DND-41 (cell line): ENCODE data around the gene PYGB.

Experiments
- EZH2 ChIP-seq: IDR thresholded peaks from 3 replicates; pipeline ENCODE4 v1.6.1; 2012; ENCODE audit warnings: borderline replicate concordance, low read depth, mild to moderate bottlenecking, moderate library complexity, low read length, inconsistent platforms; ENCODE audit not compliant: severe bottlenecking
- TF ChIP-seq, protein P1 (sequence below): IDR thresholded peaks from 2 replicates; pipeline ENCODE4 v1.5.1; 2012; ENCODE audit warnings: borderline replicate concordance, low read length, moderate library complexity, mild to moderate bottlenecking; ENCODE audit not compliant: poor library complexity, severe bottlenecking; ENCODE audit errors: extremely low read depth

DNA sequence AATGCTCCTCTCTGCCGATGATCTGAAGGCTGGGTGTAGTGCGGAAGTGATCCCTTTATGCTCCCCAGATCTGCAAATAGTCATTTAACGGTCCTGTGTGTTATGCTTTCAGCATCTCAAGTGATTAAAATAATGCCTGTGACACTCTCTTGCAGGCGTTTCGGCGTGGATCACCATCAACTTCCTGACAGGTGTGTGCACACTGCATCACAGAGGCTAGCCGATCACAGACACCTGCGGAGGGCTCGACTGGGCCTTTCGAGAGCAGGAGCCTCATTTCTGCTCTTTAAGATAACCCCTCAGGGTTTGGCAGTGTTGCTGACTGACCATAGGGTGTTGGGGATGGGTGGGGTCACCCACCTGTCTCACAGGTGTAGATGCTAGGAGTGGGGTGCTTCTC is 32.4 kb upstream of the PYGB start:
- TF ChIP-seq, protein P1, sequence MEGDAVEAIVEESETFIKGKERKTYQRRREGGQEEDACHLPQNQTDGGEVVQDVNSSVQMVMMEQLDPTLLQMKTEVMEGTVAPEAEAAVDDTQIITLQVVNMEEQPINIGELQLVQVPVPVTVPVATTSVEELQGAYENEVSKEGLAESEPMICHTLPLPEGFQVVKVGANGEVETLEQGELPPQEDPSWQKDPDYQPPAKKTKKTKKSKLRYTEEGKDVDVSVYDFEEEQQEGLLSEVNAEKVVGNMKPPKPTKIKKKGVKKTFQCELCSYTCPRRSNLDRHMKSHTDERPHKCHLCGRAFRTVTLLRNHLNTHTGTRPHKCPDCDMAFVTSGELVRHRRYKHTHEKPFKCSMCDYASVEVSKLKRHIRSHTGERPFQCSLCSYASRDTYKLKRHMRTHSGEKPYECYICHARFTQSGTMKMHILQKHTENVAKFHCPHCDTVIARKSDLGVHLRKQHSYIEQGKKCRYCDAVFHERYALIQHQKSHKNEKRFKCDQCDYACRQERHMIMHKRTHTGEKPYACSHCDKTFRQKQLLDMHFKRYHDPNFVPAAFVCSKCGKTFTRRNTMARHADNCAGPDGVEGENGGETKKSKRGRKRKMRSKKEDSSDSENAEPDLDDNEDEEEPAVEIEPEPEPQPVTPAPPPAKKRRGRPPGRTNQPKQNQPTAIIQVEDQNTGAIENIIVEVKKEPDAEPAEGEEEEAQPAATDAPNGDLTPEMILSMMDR = no peak
- TF ChIP-seq EZH2 = no peak
